GM23248 (cell line): Measurements from ENCODE around the gene FAM219B. TPM values are rescaled to one million over a fixed set of nuclear protein-coding genes. Genes with fewer than 3 reads are reported as not detected.

Source experiments
- DNase-seq: peaks from one replicate; pipeline ENCODE4 v3.0.0-alpha.2; 2015
- H2AFZ ChIP-seq: fragments of 200-600 bp; sonication (generic); 2 replicates; pipeline ENCODE4 v1.6.1; 2016; ENCODE audit warnings: antibody characterized with exemption
- H3F3A ChIP-seq: fragments of 200-600 bp; sonication (generic); 2 replicates; pipeline ENCODE4 v1.6.1; 2016; ENCODE audit warnings: mild to moderate bottlenecking, antibody characterized with exemption, mixed run types; ENCODE audit not compliant: insufficient read depth
- H3K27ac ChIP-seq: fragments of 200-600 bp; sonication (generic); 2 replicates; pipeline ENCODE4 v1.5.1; 2016; ENCODE audit warnings: mild to moderate bottlenecking
- H3K27me3 ChIP-seq: fragments of 200-600 bp; sonication (generic); replicated peaks from 2 replicates; pipeline ENCODE4 v1.6.1; 2016; ENCODE audit warnings: mild to moderate bottlenecking; ENCODE audit not compliant: insufficient read depth
- H3K36me3 ChIP-seq: fragments of 200-600 bp; sonication (generic); 2 replicates; pipeline ENCODE4 v1.6.1; 2016; ENCODE audit warnings: low read depth, mild to moderate bottlenecking
- H3K4me1 ChIP-seq: fragments of 200-600 bp; sonication (generic); 2 replicates; pipeline ENCODE4 v1.6.1; 2016; ENCODE audit warnings: mild to moderate bottlenecking; ENCODE audit not compliant: insufficient read depth
- H3K4me2 ChIP-seq: fragments of 200-600 bp; sonication (generic); one replicate; pipeline ENCODE4 v1.6.1; 2016; ENCODE audit warnings: mild to moderate bottlenecking; ENCODE audit not compliant: unreplicated experiment
- H3K4me3 ChIP-seq: fragments of 200-600 bp; sonication (generic); 2 replicates; pipeline ENCODE4 v1.5.1; 2016; ENCODE audit warnings: mild to moderate bottlenecking
- H3K79me2 ChIP-seq: fragments of 200-600 bp; sonication (generic); 2 replicates; pipeline ENCODE4 v1.6.1; 2016; ENCODE audit warnings: mild to moderate bottlenecking; ENCODE audit not compliant: insufficient read depth
- H3K9ac ChIP-seq: fragments of 200-600 bp; sonication (generic); 2 replicates; pipeline ENCODE4 v1.6.1; 2016; ENCODE audit warnings: mild to moderate bottlenecking
- H3K9me2 ChIP-seq: fragments of 200-600 bp; sonication (generic); 2 replicates; pipeline ENCODE4 v1.6.1; 2016; ENCODE audit warnings: mixed run types, mild to moderate bottlenecking, moderate library complexity; ENCODE audit not compliant: insufficient read depth
- H3K9me3 ChIP-seq: fragments of 200-600 bp; sonication (generic); one replicate; pipeline ENCODE4 v1.6.1; 2017; ENCODE audit warnings: low read depth
- H4K20me1 ChIP-seq: fragments of 200-600 bp; sonication (generic); 2 replicates; pipeline ENCODE4 v1.6.0; 2016; ENCODE audit not compliant: insufficient read depth
- EZH2 ChIP-seq: fragments of 200-600 bp; sonication (generic); IDR thresholded peaks from 2 replicates; pipeline ENCODE4 v1.6.1; 2018; ENCODE audit warnings: antibody characterized with exemption, mild to moderate bottlenecking; ENCODE audit not compliant: insufficient read depth, poor library complexity, severe bottlenecking
- EZH2phosphoT487 ChIP-seq: fragments of 200-600 bp; sonication (generic); IDR thresholded peaks from 2 replicates; pipeline ENCODE4 v1.6.1; 2018; ENCODE audit warnings: antibody characterized with exemption, moderate library complexity, mild to moderate bottlenecking, low read depth; ENCODE audit not compliant: insufficient read depth
- WGBS, 2 experiments: methylation state at CpG; one replicate each; pipeline ENCODE4 v1.1.6; 2015 to 2017; ENCODE audit warnings: low lambda C conversion rate in 2 of 2, low coverage in 1 of 2; ENCODE audit errors: missing lambda C conversion rate in 2 of 2; 5-methylcytosine and 5-hydroxymethylcytosine counted together
- in situ Hi-C: fragments of 300-500 bp; cut with MboI; formaldehyde crosslinking; loops from 2 replicates; pipeline ENCODE4 v1.15.0; 2020
- polyA plus RNA-seq: library from polyadenylated mRNA; unstranded; fragments of >200 nt; fragmentation: Nextera tagmentation; extraction: Ambion mirVana; gene quantifications from 2 replicates; pipeline ENCODE4 v1.2.1, GENCODE V29; 2016
- total RNA-seq: library from RNA; depleted of rRNA; stranded (reverse); fragments of >200 nt; shearing (Covaris generic); gene quantifications from 2 replicates; pipeline ENCODE4 v1.2.3, GENCODE V29; 2014

The FAM219B gene
- total and polyA plus RNA-seq, 2 experiments from 2014 or later, result 39.6 to 78.6 TPM

DNA sequence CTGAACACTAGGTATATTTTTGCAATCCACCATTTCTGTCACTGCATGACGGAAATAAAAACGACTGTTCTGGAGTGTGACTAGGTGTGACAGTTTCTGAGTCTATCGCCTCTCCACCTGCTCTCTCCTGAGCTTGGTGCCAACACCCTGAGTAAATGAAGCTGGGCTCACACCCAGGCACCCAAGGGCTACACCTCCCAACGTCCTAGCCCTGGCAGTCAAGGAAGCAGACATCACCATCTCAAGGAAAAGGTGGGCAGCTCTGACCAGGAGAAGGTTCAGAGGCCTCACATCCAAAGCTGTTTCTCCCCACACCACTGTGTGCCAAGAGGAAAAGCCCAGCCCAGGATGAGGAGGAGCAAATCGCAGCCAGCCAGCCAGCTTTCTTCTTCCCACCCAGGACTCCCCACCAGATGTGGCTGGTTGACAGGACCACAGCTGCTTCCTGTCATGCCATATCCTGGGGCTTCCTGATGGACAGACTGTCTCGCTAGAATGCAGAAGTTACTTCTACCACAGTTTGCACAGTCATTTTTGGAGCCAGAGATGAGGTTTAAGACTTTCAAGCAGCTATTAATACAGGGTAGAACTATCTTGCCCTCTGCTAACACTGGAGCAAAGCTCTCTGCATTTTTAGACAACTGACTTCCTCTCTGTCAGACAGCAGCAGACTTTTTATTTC, 36.8 kb downstream of the FAM219B start:
- 42 to 44% methylated on average over 6 of the region's 6 CpGs for WGBS, 2 experiments
- Histone ChIP-seq H2AFZ (no peak overlapping the region), H3K9me2 (no peaks in the 10 kb centered on the region), H3K27me3 (no peaks in the 10 kb centered on the region), H3K4me2 (no peak overlapping the region), H3F3A (peaks cover 21% of the 10 kb centered on the region; the same call in 1 of the 2 replicates), H3K4me3 (no peak overlapping the region), H3K4me1 (peaks cover 21% of the 10 kb centered on the region), H3K9ac (no peak overlapping the region), H3K79me2 (peaks cover 77% of the 10 kb centered on the region), H3K9me3 (no peaks in the 10 kb centered on the region), H4K20me1 (peaks cover 9% of the 10 kb centered on the region; the same call in 1 of the 2 replicates), H3K36me3 (no peaks in the 10 kb centered on the region), H3K27ac (peak overlapping the region; percentile 7; the same call in 1 of the 2 replicates)
- peak; percentile 29 for DNase-seq
- in situ Hi-C loops, result no loop called here
- TF ChIP-seq EZH2phosphoT487 (no peak), EZH2 (no peak)

DNA sequence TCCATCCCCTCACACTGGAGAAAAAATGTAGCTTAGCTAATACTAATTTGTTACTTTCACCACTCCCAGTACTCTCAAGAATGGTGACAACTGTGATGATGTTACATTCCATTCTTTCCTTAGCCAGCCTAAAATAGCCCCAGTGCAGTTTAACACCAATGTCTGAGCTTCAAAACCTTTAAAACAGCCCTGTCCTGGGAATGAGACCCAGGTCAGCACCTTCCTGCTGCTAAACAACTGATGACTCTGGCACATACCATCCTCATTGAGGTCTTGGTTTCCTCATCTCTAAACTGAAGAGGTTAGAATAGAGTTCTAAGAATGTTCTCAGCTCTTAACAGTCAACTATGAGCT, 37.3 kb downstream of the FAM219B start:
- H3K79me2 ChIP-seq, result peaks cover 82% of the 10 kb centered on the region
- no peaks in the 10 kb centered on the region for H3K36me3 ChIP-seq
- H3K9me3 ChIP-seq, result no peaks in the 10 kb centered on the region
- no peaks in the 10 kb centered on the region for H3K9me2 ChIP-seq
- no peak overlapping the region for H3K4me2 ChIP-seq
- no peak overlapping the region for H3K4me3 ChIP-seq
- no peak overlapping the region for H3K9ac ChIP-seq
- peaks cover 9% of the 10 kb centered on the region; the same call in 1 of the 2 replicates for H4K20me1 ChIP-seq
- no peak for DNase-seq
- no peaks in the 10 kb centered on the region for H3K27me3 ChIP-seq
- peak overlapping the region; percentile 7; the same call in 1 of the 2 replicates for H3K27ac ChIP-seq
- in situ Hi-C loops, result no loop called here
- H2AFZ ChIP-seq, result no peak overlapping the region
- peaks cover 23% of the 10 kb centered on the region; the same call in 1 of the 2 replicates for H3F3A ChIP-seq
- peaks cover 21% of the 10 kb centered on the region for H3K4me1 ChIP-seq
- no peak for TF ChIP-seq EZH2
- no peak for TF ChIP-seq EZH2phosphoT487

DNA sequence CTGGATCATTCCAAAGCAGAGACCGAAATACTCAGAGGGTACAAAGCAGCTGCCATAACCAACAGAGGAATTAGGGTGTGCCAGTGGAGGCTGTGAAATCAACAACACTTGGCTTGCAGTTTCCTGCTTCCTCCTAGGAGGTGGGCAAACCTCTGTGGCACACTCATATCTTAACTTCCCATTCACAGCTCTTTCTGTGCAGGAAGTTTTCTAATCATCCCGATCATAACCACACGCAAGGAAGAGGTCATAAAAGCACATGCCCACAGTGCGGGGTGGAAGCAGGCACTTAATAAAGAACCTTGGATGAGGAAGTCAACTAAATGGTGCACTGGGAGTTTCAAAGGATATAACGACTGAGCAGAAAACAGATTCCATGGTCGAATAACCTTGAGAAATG, 38.6 kb downstream of the FAM219B start:
- H3K27me3 ChIP-seq, result no peaks in the 10 kb centered on the region
- peaks cover 10% of the 10 kb centered on the region; the same call in 1 of the 2 replicates for H4K20me1 ChIP-seq
- TF ChIP-seq EZH2phosphoT487 (no peak), EZH2 (no peak)
- H3K9ac ChIP-seq, result no peak overlapping the region
- no peak overlapping the region for H3K4me3 ChIP-seq
- H3K79me2 ChIP-seq, result peaks cover 86% of the 10 kb centered on the region
- no peaks in the 10 kb centered on the region for H3K36me3 ChIP-seq
- peaks cover 30% of the 10 kb centered on the region for H3K4me1 ChIP-seq
- DNase-seq, result no peak
- no peak overlapping the region for H2AFZ ChIP-seq
- H3K4me2 ChIP-seq, result no peak overlapping the region
- H3K9me3 ChIP-seq, result no peaks in the 10 kb centered on the region
- H3F3A ChIP-seq, result peaks cover 32% of the 10 kb centered on the region; the same call in 1 of the 2 replicates
- H3K9me2 ChIP-seq, result no peaks in the 10 kb centered on the region
- H3K27ac ChIP-seq, result no peak overlapping the region
- in situ Hi-C loops, result no loop called here
- WGBS, 2 experiments, result 90 to 94% methylated on average over 6 of the region's 6 CpGs

DNA sequence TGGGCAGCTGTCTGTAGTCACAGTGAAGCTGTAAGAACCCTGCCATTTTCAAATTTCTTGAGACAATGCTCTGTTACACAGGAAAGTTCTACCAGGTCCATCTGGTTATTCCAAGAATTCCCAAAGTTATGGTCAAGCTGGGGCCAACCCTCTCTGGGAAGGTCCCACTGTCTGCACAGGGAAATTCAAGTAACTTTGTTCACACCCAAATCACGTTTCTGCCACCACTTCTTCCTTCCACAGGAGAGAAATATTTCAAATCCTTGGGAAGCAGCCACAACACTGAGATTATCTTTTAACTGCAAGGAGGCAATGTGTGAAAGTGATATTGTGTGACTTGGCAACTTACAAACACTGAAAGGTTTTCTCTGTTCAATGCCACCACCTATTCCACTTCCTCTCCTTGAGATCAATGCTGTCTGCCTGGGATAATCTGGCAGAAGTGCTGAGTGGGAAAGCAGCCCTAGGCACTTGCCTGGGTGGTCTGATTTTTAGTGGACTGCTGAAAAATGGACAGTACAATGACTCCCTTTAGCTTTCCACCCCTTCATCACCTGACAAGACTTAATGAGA, 39.1 kb downstream of the FAM219B start:
- H4K20me1 ChIP-seq, result peaks cover 12% of the 10 kb centered on the region; the same call in 1 of the 2 replicates

More for the DNA sequence above, 39.1 kb downstream of the FAM219B start:
- no peak overlapping the region for H3K4me2 ChIP-seq
- no peak overlapping the region for H3K4me3 ChIP-seq
- WGBS, 2 experiments, result 79 to 96% methylated on average over 1 of the region's 1 CpG
- H3F3A ChIP-seq, result peaks cover 37% of the 10 kb centered on the region; the same call in 1 of the 2 replicates
- H3K9ac ChIP-seq, result no peak overlapping the region
- H3K9me3 ChIP-seq, result no peaks in the 10 kb centered on the region
- in situ Hi-C loops, result no loop called here
- no peak overlapping the region for H2AFZ ChIP-seq
- H3K27me3 ChIP-seq, result no peaks in the 10 kb centered on the region
- no peak overlapping the region for H3K27ac ChIP-seq
- no peak for DNase-seq
- TF ChIP-seq EZH2phosphoT487 (no peak), EZH2 (no peak)
- H3K36me3 ChIP-seq, result no peaks in the 10 kb centered on the region
- peaks cover 33% of the 10 kb centered on the region for H3K4me1 ChIP-seq
- no peaks in the 10 kb centered on the region for H3K9me2 ChIP-seq
- H3K79me2 ChIP-seq, result peaks cover 83% of the 10 kb centered on the region
